ENCODE results near the gene PSMB7.

DNA sequence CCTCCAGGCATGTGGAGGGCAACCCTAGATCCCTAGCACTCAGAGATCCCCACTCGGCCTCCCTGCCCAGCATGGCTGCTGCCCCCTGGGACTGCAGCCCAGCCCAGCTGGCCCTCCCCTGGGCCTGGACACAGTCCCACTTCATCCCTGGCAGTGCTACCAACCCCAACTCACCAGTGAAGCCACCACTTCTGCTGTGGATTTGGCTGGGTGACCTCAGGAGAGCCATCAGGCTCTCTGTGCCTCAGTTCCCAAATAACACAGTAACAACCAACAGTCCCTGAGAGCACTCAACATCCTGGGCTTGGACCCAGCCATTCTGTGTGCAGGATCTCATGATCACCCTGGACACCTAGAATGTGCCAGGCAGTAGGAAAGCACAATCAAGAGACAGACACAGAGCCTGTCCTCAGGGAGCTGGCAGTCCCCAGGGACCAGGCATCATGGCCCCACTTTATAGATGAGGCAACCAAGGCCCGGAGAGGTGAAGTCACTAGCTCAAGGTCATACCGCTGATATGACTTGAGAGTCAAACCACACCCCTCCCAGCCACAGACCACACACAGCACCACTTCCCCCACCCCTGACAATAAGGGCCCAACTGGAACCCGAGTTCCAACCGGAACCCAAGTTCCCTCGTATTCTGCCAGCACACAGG, 4.7 kb upstream of the PSMB7 start:
- TF ChIP-seq MXI1 (IDR thresholded peaks at IDR 0.05; ENCODE audit: borderline replicate concordance, low read depth, low read length): no peak
- no peak for TF ChIP-seq CTCF (conservative IDR thresholded peaks at IDR 0.05; ENCODE audit: low read depth, low read length)
- no peak for TF ChIP-seq MAZ (IDR thresholded peaks at IDR 0.05; ENCODE audit: borderline replicate concordance, low read depth, low read length)
- TF ChIP-seq POLR2A (IDR thresholded peaks at IDR 0.05; ENCODE audit: low read depth, low read length): no peak
